NCI-H510A (cell line): ENCODE measurements around the gene PPIF.

Experiments used
- DNase-seq: peaks from one replicate; lab custom pipeline; 2025; lab: John Stamatoyannopoulos, UW

PPIF gene

DNA sequence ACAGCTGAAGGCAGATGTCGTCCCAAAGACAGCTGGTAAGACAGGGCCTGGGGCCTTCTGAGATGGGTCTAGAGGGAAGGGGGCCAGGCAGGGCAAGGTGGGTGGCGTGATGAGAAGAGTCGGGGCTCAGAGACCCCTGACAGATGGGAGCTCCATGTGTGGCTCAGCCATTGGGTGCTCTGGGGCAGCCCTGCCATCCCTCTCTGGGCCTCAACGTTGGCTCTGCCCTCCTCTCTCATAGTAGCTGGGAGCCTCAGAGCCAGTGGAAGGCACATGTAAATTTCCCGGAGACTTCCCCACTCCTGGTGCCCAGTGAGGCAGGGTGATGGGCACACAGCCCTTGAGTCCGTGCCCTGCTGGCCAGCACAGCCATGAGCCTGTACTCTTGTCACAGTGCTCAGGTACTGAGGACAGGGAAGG, 1.8 kb downstream of the PPIF start:
- DNase-seq = no peak

DNA sequence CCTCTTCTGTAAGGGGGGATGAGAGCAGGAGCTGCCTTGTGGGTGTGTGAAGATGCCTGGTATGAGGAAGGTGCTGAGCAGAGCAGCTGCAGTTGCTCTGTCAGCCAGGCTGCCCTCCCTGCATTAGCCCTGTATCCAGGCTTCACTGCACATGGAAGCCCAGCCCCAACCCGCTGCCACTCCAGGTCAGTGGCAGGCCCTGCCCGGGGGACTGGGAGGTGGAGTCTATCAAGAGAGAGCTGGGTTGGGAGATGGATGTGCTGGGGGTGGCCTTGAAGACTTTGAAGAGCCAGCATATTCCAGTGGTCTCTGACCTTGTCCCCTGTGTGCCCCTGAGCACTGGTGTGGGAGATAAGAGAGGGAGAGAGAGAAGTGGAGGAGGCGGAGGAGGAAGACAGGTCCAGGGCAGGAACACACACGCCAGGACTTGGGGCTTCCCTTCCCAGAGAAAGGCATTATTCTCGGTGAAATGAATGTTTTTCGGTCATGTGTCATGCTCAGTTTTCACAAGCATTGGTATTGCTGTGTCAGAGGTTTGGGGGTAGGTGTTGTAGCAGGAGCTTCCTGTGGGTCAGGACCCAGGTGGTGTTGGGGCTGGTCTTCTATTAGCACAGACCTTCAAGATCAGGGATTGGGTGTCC, 2.6 kb downstream of the PPIF start:
- DNase-seq = no peak

DNA sequence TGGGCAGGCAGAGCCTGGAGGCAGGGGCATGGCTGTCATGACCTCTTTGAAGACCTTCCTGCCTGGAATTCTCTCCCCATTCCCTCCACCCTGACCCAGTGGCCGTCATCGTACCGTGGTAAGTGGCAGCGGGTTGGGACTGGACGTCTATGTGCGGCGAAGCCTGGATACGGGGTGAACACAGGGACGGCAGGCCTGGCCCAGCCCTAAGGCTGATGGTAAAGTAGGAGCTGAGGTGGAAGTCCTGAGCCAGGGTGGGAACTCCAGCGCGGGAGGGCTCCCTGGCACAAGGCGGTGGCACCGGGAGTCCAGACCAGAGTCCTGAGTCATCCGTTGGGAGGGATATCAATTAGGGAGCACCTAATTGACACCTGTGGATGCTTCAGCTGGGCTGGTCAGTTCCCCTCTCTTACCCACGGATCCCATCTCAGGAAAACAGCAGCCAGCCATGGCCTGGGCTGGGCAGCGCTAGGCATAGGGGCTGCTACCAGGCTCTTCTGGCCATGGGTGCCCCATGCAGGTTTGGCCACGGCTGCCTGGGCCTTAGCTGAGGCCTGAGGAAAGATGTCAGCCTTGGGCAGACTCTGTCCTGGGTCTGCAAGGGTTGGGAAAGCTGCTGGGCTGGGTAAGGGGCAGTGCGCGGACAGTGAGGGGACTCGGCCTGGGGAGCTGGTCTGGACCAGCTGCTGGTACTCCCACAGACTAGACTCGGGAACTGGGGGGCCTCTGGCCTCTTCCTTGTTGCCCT, 3.3 kb downstream of the PPIF start:
- no peak for DNase-seq

DNA sequence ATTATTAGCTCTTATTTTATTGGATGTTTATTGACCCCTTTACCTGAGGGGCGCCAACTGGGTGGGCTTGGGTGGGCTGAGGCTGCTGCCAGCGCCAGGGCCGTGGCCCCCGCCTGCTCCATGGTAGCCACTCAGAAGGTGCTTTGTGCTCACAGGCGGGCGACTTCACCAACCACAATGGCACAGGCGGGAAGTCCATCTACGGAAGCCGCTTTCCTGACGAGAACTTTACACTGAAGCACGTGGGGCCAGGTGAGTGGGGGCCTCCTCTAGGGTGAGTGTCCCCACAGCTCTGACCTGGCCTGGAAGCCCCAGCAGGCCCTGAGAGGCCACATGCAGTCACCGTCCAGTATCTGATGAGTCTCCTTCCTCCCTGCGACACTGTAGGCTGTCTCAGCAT, 4.1 kb downstream of the PPIF start:
- no peak for DNase-seq

DNA sequence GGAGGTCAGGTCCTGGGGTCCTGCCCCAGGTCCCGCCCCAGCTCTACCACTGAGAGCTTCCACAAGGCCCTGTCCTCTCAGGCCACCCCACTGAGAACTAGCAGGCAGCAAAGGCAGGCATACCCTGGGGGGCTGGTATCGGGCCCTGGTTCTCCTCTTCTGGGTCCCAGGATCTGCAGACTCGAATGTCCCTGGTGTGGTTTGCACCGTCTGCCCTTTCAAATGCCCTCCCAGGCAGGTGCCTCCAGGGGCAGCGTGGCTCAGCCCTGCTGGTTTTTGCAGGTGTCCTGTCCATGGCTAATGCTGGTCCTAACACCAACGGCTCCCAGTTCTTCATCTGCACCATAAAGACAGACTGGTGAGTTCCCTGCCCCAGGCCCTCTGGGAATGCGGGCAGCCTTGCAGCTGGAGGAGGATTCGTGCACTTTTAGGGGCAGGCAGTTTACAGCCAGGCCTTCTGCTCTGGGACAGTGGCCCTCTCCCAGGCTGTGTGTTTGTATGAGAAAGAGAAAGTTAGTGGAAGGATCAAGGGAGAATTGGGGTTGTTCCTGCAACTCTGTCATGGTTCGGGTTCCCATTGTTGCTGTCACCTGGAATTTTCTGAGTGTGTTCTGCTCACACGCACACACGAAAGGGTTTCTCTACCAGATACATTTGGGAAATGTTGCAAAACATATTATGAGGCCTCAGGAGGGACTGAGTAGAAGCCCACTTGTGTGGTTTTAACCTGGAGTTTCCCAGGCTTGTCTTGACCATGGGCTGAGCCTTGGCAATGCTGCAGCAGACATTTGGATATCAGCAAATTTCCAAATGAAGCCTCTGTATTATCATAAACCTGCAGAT, 5.0 kb downstream of the PPIF start:
- no peak for DNase-seq

DNA sequence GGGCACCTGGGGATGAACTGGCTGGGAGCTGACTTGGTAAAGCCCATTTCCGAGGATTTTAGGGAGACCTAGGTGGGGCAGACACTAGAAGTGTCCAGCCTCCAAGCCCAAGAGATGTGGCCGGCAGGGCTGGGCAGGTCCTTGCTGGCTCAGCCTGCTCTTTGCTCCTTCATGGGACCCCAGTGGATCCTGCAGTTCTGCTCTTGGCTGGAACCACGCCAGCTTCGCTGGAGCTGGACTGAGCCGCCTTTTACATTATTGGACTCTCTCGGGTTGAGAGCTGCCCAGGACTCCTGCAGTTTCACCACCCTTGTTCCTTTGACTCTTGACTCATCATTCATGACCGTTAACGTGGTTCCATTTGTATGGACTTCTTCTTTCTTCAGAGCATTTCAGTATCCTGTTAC, 5.7 kb downstream of the PPIF start:
- no peak for DNase-seq

DNA sequence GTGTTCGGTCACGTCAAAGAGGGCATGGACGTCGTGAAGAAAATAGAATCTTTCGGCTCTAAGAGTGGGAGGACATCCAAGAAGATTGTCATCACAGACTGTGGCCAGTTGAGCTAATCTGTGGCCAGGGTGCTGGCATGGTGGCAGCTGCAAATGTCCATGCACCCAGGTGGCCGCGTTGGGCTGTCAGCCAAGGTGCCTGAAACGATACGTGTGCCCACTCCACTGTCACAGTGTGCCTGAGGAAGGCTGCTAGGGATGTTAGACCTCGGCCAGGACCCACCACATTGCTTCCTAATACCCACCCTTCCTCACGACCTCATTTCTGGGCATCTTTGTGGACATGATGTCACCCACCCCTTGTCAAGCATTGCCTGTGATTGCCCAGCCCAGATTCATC, 6.5 kb downstream of the PPIF start:
- DNase-seq = no peak

DNA sequence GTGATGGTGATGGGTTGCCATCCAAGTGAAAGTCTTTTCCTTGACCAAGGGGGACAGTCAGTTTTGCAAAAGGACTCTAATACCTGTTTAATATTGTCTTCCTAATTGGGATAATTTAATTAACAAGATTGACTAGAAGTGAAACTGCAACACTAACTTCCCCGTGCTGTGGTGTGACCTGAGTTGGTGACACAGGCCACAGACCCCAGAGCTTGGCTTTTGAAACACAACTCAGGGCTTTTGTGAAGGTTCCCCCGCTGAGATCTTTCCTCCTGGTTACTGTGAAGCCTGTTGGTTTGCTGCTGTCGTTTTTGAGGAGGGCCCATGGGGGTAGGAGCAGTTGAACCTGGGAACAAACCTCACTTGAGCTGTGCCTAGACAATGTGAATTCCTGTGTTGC, 6.9 kb downstream of the PPIF start:
- no peak for DNase-seq

DNA sequence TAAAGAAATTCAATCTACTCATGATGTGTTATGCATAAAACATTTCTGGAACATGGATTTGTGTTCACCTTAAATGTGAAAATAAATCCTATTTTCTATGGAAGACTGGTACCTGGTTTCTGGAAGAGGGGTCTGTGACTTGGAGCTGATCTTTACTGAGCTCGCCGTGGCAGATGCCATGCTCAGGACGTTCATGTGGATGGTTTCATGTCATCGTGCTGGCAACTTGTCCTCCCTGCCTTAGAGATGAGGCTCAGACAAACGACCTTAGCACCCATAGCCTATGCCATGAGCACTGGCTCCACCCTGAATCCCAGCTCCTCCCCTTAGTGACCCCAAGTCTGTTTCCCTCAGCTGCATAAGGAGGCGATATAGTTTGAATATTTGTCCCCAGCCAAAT, 7.3 kb downstream of the PPIF start:
- DNase-seq = no peak

DNA sequence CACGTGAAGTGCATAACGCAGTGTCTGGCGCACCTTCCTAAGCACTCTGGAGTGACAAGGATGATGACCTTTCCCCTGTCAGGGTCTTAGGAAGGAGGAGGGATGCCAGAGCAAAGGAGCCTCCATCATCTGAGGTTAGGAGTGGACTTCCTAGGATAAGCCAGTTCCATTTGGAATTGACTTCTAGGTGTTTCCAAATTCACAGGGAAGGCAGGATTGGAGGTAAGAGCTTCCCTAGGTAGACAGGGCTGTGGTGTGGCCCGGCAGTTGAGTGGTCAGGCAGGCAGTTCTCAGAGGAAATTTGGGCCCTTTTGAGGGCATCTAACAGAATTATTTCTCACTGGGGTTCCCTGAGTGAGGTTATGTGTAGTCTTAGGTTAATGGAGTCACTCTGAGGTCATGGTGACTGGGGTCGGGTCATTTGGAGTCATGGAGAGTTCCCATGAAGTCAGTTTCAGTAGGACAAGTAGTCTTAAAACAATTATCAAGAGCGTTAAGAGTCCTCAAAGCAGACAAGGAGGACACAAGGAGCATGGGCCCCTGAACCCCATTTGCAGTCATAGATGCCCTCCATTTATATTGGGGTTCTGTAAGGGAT, 8.2 kb downstream of the PPIF start:
- DNase-seq = no peak

DNA sequence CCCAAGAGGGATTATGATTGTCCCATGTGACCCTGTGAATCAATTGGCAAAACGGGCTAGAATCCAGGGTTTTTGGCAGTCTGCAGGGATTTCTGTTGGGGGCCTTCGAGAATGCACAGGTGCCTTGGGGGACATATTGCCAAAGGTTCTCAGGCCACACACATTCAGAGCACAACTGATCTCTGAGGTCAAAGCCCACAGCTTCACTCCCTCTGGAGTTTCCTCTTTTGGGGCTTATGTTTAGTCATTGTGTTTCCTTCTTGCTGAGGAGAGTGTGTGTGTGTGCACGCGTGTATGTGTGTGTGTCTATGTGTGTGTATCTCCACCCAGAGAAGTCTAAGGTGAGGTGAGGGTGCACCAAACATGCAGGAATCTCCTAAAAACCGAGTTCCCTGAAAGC, 8.8 kb downstream of the PPIF start:
- no peak for DNase-seq

DNA sequence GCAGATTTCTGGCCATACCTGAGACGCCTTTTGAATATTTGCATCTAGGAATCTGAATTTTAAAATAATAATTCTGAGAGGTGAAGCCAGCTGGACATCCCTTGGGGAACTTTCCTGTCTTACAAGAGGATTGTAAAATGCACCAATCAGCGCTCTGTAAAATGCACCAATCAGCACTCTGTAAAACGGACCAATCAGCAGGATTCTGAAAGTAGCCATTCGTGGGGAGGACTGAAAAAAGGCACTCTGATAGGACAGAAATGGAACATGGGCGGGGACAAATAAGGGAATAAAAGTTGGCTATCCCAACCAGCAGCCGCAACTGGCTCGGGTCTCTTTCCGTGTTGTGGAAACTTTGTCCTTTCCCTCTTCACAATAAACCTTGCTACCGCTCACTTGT, 9.9 kb downstream of the PPIF start:
- no peak for DNase-seq

DNA sequence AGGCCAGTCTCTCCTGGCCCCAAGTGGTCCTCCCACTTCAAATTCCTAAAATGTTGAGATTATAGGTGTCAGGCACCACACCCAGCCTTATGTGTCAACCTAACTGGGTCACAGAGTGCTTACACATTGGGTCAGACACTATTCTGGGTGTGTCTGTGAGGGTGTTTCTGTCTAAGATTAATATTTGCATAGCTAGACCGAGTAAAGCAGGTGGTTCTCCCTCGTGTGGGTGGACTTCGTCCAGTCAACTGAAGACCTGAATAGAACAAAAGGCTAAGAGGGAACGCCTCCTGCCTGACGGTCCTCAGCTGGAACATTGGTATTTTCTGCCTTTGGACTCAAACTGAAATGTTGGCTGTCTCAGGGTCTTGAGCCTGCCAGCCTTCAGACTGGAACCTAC, 11.5 kb downstream of the PPIF start:
- no peak for DNase-seq

DNA sequence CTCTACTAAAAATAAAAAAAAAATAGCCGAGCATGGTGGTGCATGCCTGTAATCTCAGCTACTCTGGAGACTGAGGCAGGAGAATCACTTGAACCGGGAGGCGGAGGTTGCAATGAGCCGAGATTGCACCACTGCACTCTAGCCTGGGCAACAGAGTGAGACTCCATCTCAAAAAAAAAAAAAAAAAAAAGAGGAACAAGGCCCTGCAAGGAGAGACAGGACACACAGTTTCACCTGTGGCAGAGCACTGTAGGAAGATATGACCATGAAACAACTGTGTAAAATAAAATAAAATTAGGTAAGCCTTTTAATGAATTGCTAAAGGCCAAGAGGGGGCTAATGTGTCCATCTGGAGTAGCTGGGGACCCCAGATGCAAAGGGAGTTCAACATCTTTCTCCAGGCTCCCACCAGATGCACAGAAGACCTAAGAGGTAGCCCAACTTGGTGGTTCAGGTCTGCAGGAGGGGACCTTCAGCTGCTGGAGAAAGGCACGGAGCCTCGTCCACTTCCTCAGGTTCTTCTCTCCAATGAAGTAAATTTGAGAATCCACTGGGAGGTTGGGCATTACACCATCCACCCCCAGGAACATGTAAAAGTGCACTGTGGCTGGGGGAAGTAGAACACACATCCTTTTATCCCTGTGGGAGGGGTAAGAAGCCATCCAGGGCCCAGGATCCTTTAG, 12.7 kb downstream of the PPIF start:
- no peak for DNase-seq

DNA sequence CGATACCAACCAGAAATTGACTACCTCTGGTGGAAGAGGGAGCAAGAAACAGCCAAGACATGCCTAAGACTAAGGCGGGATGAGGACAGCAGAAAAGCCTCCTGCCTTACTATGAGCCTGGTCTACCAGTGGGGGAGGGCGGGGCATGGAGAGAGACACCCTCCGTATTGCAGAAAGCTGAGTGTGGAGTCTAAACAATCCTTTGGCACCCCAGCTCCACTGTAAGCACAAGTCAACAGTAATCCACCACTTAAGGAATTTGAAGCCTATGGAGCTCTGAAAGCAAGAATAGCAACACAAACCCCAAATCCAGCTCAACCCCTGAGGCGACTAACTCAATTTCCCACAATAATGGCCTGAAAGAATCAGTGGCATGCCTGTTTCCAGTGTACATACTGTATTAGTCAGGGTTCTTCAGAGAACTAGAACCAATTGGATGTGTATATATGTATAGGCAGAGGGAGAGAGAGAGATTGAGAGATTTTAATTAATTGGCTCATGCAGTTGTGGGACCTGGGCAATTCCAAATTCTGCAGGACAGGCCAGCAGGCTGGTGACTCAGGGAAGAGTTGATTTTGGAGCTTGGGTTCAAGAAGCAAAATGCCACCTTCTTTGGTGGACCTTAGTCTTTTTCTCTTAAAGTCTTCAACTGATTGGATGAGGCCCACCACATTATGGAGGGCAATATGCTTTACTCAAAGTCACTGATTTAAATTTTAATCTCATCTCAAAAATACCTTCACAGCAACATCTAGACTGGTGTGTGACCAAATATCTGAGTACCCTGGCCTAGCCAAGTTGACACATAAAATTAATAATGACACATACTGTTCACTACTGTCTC, 13.5 kb downstream of the PPIF start:
- DNase-seq = no peak

DNA sequence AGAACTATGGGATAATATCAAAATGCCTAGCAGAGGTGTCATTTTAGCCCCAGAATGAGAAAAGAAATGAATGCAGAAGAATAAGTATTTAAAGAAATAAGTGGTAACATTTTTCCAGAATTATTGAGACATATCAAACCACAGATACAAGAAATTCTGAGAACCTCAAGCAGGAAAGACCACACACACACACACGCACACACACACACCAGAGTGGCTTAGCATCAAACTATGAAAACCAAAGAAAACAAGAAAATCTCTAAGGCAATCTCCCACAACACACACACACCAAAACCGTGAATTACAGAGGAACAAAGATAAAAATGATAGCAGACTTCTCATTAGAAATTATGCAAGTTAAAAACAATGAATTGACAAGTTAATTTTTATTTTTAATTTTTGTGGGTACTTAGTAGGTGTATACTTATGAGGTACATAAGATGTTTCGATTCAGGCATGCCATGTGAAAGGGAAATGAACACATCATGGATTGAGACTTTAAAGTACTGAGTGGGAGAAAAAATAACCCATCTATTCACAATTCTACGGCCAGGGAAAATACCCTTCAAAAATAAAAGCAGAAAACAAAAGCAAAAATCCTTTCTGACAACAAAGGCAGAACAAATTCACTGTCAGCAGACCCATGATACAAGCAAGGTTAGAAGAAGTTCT, 14.6 kb downstream of the PPIF start:
- no peak for DNase-seq

DNA sequence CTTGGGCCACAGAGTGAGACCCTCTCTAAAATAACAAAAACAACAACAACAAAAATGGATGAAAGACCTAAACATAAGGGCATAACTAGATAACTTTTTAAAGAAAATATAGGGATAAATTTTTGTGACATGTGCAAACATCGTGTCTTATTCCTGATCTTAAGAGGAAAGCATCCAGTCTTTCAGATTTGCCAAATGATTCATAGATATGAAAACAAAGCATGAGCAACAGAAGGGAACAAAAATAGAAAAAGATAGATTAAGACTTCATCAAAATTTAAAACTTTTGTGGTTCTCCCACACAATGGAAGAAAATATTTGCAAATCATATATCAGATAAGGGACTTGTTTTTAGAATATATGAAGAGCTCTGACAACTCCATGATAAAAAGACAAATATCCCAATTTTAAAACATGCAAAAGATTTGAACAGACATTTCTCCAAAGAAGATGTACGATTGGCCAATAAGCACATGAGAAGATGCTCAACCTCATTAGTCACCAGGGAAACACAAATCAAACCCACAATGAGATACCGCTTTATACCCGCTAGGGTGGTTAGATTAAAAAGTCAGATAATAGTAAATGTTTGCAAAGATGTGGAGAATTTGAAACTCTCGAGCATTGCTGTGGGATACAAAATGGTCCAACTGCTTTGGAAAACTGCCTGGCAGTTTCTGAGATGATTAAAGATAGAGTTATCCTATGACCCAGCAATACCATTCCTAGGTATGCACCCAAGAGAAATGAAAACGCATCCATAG, 20.3 kb downstream of the PPIF start:
- no peak for DNase-seq

DNA sequence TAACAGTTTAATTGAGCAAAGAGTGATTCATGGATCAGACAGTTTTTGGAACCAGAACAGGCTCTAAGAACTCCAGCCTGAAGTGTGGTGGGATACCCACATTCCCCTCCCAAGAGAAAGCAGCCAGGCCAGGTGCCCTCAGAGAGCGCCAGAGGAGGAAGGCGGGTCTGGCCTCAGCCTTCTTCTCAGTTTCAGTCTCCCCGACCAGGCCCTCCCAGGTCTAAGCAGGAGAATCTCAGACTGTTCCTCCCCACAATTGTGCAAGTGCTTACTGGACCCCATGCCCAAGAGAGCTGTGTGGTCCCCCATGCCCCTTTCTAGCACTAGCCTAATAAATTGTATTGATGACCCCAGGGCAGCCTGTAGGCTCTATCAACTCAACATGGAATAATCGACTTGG, 25.6 kb downstream of the PPIF start:
- no peak for DNase-seq

DNA sequence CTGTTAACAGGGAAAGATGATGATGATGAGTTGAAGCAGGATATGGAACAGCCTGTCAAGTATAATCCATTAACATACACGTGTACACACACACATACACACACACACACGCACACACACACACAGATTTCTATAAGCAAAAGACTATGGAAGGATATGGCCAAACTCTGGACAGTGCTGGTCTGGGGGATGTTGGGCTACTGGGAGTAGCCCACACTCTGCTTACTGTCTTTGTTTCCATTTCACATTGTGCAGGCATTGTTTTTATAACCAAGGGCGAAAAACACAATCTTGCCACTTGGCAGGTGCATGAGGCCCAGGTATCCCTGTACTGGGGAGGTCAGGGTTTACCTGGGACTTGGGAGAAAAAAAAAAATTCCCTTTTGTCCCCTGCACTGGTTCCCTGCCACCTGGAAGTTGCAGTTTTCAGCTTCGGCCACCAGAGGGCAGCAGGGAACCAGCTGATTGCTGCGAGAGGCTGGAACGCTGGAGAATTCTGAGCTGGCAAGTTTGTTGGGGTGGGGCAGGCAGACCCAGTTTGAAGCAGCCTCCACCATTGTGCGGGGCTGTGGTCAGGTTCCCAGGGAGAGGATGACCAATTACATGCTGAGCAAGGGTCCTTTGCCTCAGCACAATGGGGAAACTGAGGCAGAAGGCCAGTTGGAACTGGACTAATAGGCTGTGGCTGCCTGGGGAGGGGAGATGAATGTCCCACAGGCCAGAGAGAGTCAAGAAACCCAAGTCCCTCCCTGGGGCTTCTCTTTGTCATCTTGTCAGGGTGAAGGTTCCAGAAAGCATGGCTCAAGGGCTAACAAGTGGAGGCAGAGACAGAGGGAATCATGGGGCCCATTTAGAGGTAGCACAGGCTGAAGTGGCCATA, 27.3 kb downstream of the PPIF start:
- DNase-seq = peak; percentile 9
